ENCODE results near the gene PRCP.

The PRCP gene

GRCh38 chr11:82787981-82788380 lies 112.2 kb downstream of the PRCP start:
- no peak for TF ChIP-seq CTCF (IDR thresholded peaks at IDR 0.05; ENCODE audit: control extremely low read depth, extremely low read depth, low read depth, missing control alignments)
- ChIA-PET POLR2A (no interaction called here), CTCF (interaction anchor here (7.2 kb wide), 1 partner anchor 11 kb away, joined by 53 read pairs; no protein-coding TSS in a partner anchor)
- DNase-seq (ENCODE audit: extremely low spot score): no peak

GRCh38 chr11:82786836-82787235 lies 113.4 kb downstream of the PRCP start:
- TF ChIP-seq CTCF (IDR thresholded peaks at IDR 0.05; ENCODE audit: control extremely low read depth, extremely low read depth, low read depth, missing control alignments): no peak
- ChIA-PET CTCF (interaction anchor here (7.2 kb wide), 1 partner anchor 10 kb away, joined by 53 read pairs; no protein-coding TSS in a partner anchor), POLR2A (no interaction called here)
- no peak for DNase-seq (ENCODE audit: extremely low spot score)

GRCh38 chr11:82786001-82786400 lies 114.2 kb downstream of the PRCP start:
- no peak for DNase-seq (ENCODE audit: extremely low spot score)
- ChIA-PET CTCF (interaction anchor here (7.2 kb wide), 1 partner anchor 9 kb away, joined by 53 read pairs; no protein-coding TSS in a partner anchor), POLR2A (no interaction called here)
- no peak for TF ChIP-seq CTCF (IDR thresholded peaks at IDR 0.05; ENCODE audit: control extremely low read depth, extremely low read depth, low read depth, missing control alignments)

GRCh38 chr11:82782825-82783374 lies 117.3 kb downstream of the PRCP start:
- ChIA-PET POLR2A (no interaction called here), CTCF (no interaction called here)
- no peak for DNase-seq (ENCODE audit: extremely low spot score)

GRCh38 chr11:82778776-82779175 lies 121.5 kb downstream of the PRCP start:
- no peak for TF ChIP-seq CTCF (IDR thresholded peaks at IDR 0.05; ENCODE audit: control extremely low read depth, extremely low read depth, low read depth, missing control alignments)
- ChIA-PET CTCF (interaction anchor here (7.3 kb wide), 1 partner anchor 10 kb away, joined by 53 read pairs; no protein-coding TSS in a partner anchor), POLR2A (no interaction called here)
- DNase-seq (ENCODE audit: extremely low spot score): no peak

More at GRCh38 chr11:82782825-82783374, 117.3 kb downstream of the PRCP start:
- no peak for TF ChIP-seq CTCF (IDR thresholded peaks at IDR 0.05; ENCODE audit: control extremely low read depth, extremely low read depth, low read depth, missing control alignments)

GRCh38 chr11:82776377-82776776 lies 123.9 kb downstream of the PRCP start:
- DNase-seq (ENCODE audit: extremely low spot score): no peak
- CTCF ChIA-PET: interaction anchor here (0.6 to 7.3 kb wide), 25 partner anchors 10 to 1051 kb away, joined by 3 to 53 read pairs (median 5); no protein-coding TSS in a partner anchor
- POLR2A ChIA-PET: no interaction called here
- no peak for TF ChIP-seq CTCF (IDR thresholded peaks at IDR 0.05; ENCODE audit: control extremely low read depth, extremely low read depth, low read depth, missing control alignments)
